ENCODE results near the gene NLGN1.

DNA sequence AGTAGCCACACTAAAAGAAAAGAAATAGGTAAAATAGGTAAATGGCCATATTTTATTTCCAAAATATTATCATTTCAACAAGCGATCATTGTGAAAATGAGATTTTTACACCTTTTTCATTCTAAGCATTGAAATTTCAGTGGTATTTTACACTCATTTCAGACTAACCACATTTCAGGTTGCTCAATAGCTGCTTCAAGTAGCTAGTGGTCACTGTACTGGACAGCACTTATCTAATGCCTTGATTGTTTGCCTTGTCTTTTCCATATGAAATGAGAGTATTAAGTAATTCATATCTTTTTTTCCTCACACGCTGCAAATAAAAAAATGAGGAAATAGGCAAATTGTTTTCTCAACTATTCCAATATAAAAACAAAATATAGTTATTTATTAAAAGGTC lies 332.8 kb downstream of the NLGN1 start:
- TF ChIP-seq TAF1 (IDR thresholded peaks at IDR 0.05; ENCODE audit: control insufficient read depth, extremely low read depth, insufficient read depth, low read length, severe bottlenecking): no peak
- no peak for TF ChIP-seq KLF1 (tag; IDR thresholded peaks at IDR 0.05)
- no peak for TF ChIP-seq SMAD3 (CRISPR knock-in tag; conservative IDR thresholded peaks at IDR 0.05)
- TF ChIP-seq, protein P1, sequence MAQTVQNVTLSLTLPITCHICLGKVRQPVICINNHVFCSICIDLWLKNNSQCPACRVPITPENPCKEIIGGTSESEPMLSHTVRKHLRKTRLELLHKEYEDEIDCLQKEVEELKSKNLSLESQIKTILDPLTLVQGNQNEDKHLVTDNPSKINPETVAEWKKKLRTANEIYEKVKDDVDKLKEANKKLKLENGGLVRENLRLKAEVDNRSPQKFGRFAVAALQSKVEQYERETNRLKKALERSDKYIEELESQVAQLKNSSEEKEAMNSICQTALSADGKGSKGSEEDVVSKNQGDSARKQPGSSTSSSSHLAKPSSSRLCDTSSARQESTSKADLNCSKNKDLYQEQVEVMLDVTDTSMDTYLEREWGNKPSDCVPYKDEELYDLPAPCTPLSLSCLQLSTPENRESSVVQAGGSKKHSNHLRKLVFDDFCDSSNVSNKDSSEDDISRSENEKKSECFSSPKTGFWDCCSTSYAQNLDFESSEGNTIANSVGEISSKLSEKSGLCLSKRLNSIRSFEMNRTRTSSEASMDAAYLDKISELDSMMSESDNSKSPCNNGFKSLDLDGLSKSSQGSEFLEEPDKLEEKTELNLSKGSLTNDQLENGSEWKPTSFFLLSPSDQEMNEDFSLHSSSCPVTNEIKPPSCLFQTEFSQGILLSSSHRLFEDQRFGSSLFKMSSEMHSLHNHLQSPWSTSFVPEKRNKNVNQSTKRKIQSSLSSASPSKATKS (CRISPR knock-in tag; IDR thresholded peaks at IDR 0.05): no peak
